ENCODE measurements around the gene PIAS4.
A peak's percentile ranks its signal among the peaks of the same experiment; 100 is the strongest.

DNA sequence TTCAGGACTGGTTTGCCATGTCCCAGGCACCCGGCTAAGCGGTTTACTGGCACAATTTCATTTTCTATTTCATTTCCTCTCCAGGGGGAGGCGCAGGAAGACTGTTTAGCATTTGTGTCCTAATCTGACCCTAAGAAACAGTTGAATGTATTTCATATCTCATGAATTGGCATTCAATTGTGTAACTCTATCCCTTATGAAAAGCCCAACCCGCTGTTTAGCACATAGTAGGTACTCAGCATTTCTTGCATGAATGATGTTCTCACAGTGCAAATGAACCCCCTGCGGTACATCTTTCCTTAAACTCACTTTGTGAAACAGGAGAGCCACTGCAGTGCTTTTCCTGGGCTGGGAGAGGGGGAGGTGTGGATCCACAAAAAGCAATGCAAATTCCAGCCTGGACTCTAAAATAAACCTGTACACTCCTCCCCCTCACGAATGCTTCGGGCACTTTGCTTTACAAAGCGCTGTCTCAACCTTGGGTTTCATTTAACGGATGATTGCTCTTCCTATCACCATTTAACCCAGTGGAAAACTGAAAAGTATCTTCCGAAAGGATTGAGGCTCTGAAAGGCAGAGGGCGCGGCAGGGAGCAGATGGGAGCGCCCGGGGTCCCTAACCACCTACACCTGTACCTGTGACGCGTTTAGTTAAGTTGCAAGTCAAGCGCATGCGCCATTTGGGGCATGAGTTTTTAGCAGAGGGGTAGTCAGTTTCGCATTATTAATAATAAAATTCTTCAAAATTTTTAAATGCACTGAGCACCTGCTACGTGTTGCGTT, 21.1 kb upstream of the PIAS4 start:
- TF ChIP-seq, protein P1, sequence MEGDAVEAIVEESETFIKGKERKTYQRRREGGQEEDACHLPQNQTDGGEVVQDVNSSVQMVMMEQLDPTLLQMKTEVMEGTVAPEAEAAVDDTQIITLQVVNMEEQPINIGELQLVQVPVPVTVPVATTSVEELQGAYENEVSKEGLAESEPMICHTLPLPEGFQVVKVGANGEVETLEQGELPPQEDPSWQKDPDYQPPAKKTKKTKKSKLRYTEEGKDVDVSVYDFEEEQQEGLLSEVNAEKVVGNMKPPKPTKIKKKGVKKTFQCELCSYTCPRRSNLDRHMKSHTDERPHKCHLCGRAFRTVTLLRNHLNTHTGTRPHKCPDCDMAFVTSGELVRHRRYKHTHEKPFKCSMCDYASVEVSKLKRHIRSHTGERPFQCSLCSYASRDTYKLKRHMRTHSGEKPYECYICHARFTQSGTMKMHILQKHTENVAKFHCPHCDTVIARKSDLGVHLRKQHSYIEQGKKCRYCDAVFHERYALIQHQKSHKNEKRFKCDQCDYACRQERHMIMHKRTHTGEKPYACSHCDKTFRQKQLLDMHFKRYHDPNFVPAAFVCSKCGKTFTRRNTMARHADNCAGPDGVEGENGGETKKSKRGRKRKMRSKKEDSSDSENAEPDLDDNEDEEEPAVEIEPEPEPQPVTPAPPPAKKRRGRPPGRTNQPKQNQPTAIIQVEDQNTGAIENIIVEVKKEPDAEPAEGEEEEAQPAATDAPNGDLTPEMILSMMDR (IDR thresholded peaks at IDR 0.05; ENCODE audit: low read depth, low read length, poor library complexity, severe bottlenecking) = peak; percentile 78
- TF ChIP-seq EZH2phosphoT487 (IDR thresholded peaks at IDR 0.05; ENCODE audit: borderline replicate concordance, low read length) = no peak
